ENCODE results near the gene GPR17. TPM values are rescaled to one million over a fixed set of nuclear protein-coding genes. Genes with fewer than 3 reads are reported as not detected.

GPR17 gene
- total and polyA plus RNA-seq, 2 experiments from 2014 or later = 0.09 TPM; not detected in 1

DNA sequence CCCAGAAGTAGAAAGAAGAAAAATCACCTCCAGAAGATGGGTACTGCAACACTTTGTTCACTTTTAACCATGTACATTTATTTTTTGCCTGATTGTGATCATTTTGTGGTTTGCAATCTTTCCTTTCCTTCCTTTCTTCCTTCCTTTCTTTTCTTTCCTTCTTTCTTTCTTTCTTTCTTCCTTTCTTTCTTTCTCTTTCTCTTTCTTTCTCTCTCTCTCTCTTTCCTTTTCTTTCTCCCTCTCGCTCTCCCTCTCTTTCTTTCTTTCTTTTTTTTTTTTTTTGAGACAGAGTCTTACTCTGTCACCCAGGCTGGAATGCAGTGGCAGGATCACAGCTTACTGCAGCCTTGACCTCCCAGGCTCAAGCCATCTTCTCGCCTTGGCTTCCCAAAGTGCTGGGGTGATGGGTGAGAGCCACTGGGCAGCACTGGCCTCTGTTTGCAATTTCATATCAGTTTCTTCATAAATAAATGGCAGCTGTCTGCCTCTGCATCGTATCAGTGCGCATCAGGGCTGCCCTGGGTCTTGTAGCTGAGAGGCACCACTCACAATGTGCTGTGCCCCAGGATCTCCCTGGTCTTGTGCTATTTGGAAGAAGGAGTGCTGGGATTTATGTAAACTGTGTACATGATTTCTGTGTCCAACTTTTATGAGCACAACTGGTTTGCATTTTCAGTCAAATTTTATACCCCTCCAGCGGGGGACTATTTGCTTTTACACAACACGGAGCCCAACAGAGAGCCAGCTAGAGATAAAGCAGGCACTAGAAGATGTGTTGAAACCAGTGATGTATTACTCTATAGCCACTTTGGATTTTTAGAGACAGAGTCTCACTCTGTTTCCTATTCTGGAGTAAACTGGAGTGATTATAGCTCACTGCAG lies 36.3 kb downstream of the GPR17 start:
- Histone ChIP-seq H3K9me3 (ENCODE audit: low read depth) (no peaks in the 10 kb centered on the region), H3K4me1 (ENCODE audit: low read depth) (peaks cover 6% of the 10 kb centered on the region), H3K27ac (peak overlapping the region; percentile 41), H3K27me3 (peaks cover 21% of the 10 kb centered on the region), H3K4me3 (no peak overlapping the region), H3K36me3 (no peaks in the 10 kb centered on the region)
- TF ChIP-seq CTCF (IDR thresholded peaks at IDR 0.05; ENCODE audit: low read depth, low read length) = no peak
- DNase-seq (ENCODE audit: low read depth in 1 of 2, low spot score in 1 of 2) = peak in 1 of 2 donors; percentile 16

DNA sequence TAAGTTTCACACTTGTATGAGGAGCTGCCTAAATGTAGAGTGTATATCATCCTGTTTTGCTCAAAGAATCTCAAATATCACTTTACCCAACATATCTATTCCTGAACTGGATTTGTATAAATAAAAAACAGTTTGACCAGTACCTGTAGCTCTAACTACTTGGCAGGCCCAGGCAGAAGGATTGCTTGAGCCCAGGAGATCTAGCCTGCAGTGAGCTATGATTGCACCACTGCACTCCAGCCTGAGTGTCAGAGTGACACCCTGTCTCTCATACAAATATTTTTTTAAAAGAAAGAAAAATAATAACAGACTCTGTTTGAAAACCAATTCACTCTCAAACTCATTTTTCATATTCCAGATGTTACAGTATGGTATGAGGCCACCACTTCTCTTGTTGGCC lies 37.1 kb downstream of the GPR17 start:
- H3K4me1 ChIP-seq (ENCODE audit: low read depth) = peaks cover 6% of the 10 kb centered on the region
- no peaks in the 10 kb centered on the region for H3K36me3 ChIP-seq
- H3K9me3 ChIP-seq (ENCODE audit: low read depth) = no peaks in the 10 kb centered on the region
- peaks cover 12% of the 10 kb centered on the region for H3K27me3 ChIP-seq
- H3K27ac ChIP-seq = no peak overlapping the region
- no peak for DNase-seq (ENCODE audit: low read depth in 1 of 2, low spot score in 1 of 2)
- no peak overlapping the region for H3K4me3 ChIP-seq
- TF ChIP-seq CTCF (IDR thresholded peaks at IDR 0.05; ENCODE audit: low read depth, low read length) = no peak

DNA sequence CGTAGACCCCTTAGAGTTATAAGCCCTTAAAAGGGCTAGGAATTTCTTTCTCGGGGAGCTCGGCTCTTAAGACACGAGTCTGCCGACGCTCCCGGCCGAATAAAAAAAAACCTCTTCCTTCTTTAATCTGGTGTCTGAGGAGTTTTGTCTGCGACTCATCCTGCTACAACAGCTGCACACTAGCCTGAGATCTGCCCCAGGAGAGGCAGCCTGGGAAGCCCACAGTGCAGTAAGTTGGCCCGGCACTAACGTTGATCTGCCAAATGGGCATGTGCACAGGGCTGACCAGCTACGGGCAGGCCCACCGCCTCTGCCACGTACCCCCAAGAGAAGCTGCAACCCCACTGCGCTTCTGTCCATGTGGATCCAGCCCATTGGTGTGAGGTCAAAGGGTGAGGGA lies 37.8 kb downstream of the GPR17 start:
- Histone ChIP-seq H3K36me3 (no peaks in the 10 kb centered on the region), H3K4me1 (ENCODE audit: low read depth) (peaks cover 6% of the 10 kb centered on the region), H3K27ac (no peak overlapping the region), H3K4me3 (no peak overlapping the region), H3K27me3 (peaks cover 5% of the 10 kb centered on the region), H3K9me3 (ENCODE audit: low read depth) (no peaks in the 10 kb centered on the region)
- peak in 1 of 2 donors; percentile 26 for DNase-seq (ENCODE audit: low read depth in 1 of 2, low spot score in 1 of 2)
- TF ChIP-seq CTCF (IDR thresholded peaks at IDR 0.05; ENCODE audit: low read depth, low read length) = no peak

GRCh38 chr2:127685410-127686080 lies 39.6 kb downstream of the GPR17 start:
- Histone ChIP-seq H3K27ac (no peak overlapping the region), H3K4me1 (ENCODE audit: low read depth) (peaks cover 6% of the 10 kb centered on the region), H3K4me3 (no peak overlapping the region), H3K9me3 (ENCODE audit: low read depth) (no peaks in the 10 kb centered on the region), H3K27me3 (no peaks in the 10 kb centered on the region), H3K36me3 (no peaks in the 10 kb centered on the region)
- DNase-seq (ENCODE audit: low read depth in 1 of 2, low spot score in 1 of 2) = no peak
- no peak for TF ChIP-seq CTCF (IDR thresholded peaks at IDR 0.05; ENCODE audit: low read depth, low read length)

DNA sequence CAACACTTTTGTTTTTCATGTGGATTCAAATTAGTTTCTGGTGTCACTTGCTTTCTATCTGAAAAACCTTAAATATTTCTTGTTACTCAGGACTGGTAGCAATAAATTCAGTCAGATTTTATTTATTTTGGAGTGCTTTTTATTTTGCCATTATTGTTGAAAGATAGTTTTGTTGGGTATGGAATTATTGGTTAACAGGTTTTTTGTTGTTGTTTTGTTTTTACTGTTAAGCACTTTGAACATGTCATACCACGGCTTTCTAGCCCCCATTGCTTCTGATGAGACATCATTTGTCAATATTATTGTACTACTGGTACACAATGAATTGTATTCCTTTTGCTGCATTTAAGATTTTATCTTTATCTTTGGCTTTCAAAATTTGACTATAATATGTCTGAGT lies 42.5 kb downstream of the GPR17 start:
- TF ChIP-seq CTCF (IDR thresholded peaks at IDR 0.05; ENCODE audit: low read depth, low read length) = no peak
- H3K27me3 ChIP-seq = no peaks in the 10 kb centered on the region
- no peak overlapping the region for H3K4me3 ChIP-seq
- no peaks in the 10 kb centered on the region for H3K9me3 ChIP-seq (ENCODE audit: low read depth)
- H3K27ac ChIP-seq = no peak overlapping the region
- no peak for DNase-seq (ENCODE audit: low read depth in 1 of 2, low spot score in 1 of 2)
- no peaks in the 10 kb centered on the region for H3K36me3 ChIP-seq
- no peaks in the 10 kb centered on the region for H3K4me1 ChIP-seq (ENCODE audit: low read depth)

Data from cardiac muscle cell (in vitro differentiated cells and primary cell).